ENCODE results near the gene FADS2. TPM values are rescaled to one million over a fixed set of nuclear protein-coding genes. Genes with fewer than 3 reads are reported as not detected.

FADS2 gene
- polyA plus RNA-seq, 1 donor from 2014 or later: 0.63 TPM

- Mint-ChIP-seq H3K4me1 (no peaks in the 10 kb centered on the region), H3K36me3 (no peaks in the 10 kb centered on the region), H3K27ac (no peak overlapping the region)
These were observed 13.8 kb downstream of the FADS2 start for GRCh38 chr11:61841636-61842527.

GRCh38 chr11:61842528-61842820, 14.4 kb downstream of the FADS2 start:
- no peaks in the 10 kb centered on the region for H3K36me3 Mint-ChIP-seq
- H3K4me3 Mint-ChIP-seq: no peak overlapping the region
- H3K27ac Mint-ChIP-seq: no peak overlapping the region
- peaks cover 0 to 1% (median 0%) of the 10 kb centered on the region in 3 donors for H3K9me3 Mint-ChIP-seq
- H3K4me1 Mint-ChIP-seq: no peaks in the 10 kb centered on the region
- H3K27me3 Mint-ChIP-seq: no peaks in the 10 kb centered on the region

More at GRCh38 chr11:61841636-61842527, 13.8 kb downstream of the FADS2 start:
- H3K27me3 Mint-ChIP-seq: no peaks in the 10 kb centered on the region
- H3K9me3 Mint-ChIP-seq: peaks cover 0 to 1% (median 0%) of the 10 kb centered on the region in 3 donors
- H3K4me3 Mint-ChIP-seq: no peak overlapping the region

- H3K9me3 Mint-ChIP-seq: peaks cover 0 to 1% (median 0%) of the 10 kb centered on the region in 3 donors
- H3K27me3 Mint-ChIP-seq: no peaks in the 10 kb centered on the region
- H3K4me3 Mint-ChIP-seq: peak overlapping the region in 1 of 4 donors; percentile 63
- no peaks in the 10 kb centered on the region for H3K36me3 Mint-ChIP-seq
- H3K27ac Mint-ChIP-seq: no peak overlapping the region
- H3K4me1 Mint-ChIP-seq: peaks cover 0 to 1% (median 0%) of the 10 kb centered on the region in 3 donors
These were observed 16.9 kb downstream of the FADS2 start for GRCh38 chr11:61844909-61845565.

- Mint-ChIP-seq H3K36me3 (no peaks in the 10 kb centered on the region), H3K4me1 (peaks cover 0 to 1% (median 0%) of the 10 kb centered on the region in 3 donors), H3K27me3 (no peaks in the 10 kb centered on the region), H3K9me3 (no peaks in the 10 kb centered on the region), H3K4me3 (peak overlapping the region in 1 of 4 donors; percentile 39), H3K27ac (no peak overlapping the region)
These were observed 18.4 kb downstream of the FADS2 start for GRCh38 chr11:61846362-61847020.

GRCh38 chr11:61847914-61848581, 19.9 kb downstream of the FADS2 start:
- Mint-ChIP-seq H3K4me1 (peaks cover 0 to 1% (median 0%) of the 10 kb centered on the region in 3 donors), H3K9me3 (no peaks in the 10 kb centered on the region), H3K4me3 (no peak overlapping the region), H3K27ac (no peak overlapping the region), H3K27me3 (no peaks in the 10 kb centered on the region), H3K36me3 (no peaks in the 10 kb centered on the region)

- Mint-ChIP-seq H3K36me3 (no peaks in the 10 kb centered on the region), H3K27ac (no peak overlapping the region), H3K4me1 (peaks cover 0 to 1% (median 0%) of the 10 kb centered on the region in 3 donors), H3K9me3 (no peaks in the 10 kb centered on the region), H3K27me3 (no peaks in the 10 kb centered on the region), H3K4me3 (no peak overlapping the region)
These were observed 20.5 kb downstream of the FADS2 start for GRCh38 chr11:61848631-61849030.

- no peaks in the 10 kb centered on the region for H3K36me3 Mint-ChIP-seq
- no peak overlapping the region for H3K27ac Mint-ChIP-seq
- H3K4me1 Mint-ChIP-seq: peaks cover 0 to 1% (median 0%) of the 10 kb centered on the region in 3 donors
- no peak overlapping the region for H3K4me3 Mint-ChIP-seq
- no peaks in the 10 kb centered on the region for H3K9me3 Mint-ChIP-seq
- H3K27me3 Mint-ChIP-seq: no peaks in the 10 kb centered on the region
These were observed 22.6 kb downstream of the FADS2 start for GRCh38 chr11:61850687-61851086.

- H3K9me3 Mint-ChIP-seq: no peaks in the 10 kb centered on the region
- H3K4me3 Mint-ChIP-seq: no peak overlapping the region
- no peak overlapping the region for H3K27ac Mint-ChIP-seq
- H3K4me1 Mint-ChIP-seq: peaks cover 0 to 1% (median 0%) of the 10 kb centered on the region in 3 donors
- H3K27me3 Mint-ChIP-seq: no peaks in the 10 kb centered on the region
- no peaks in the 10 kb centered on the region for H3K36me3 Mint-ChIP-seq
These were observed 23.2 kb downstream of the FADS2 start for GRCh38 chr11:61851113-61851899.

- Mint-ChIP-seq H3K36me3 (no peaks in the 10 kb centered on the region), H3K27ac (no peak overlapping the region), H3K27me3 (no peaks in the 10 kb centered on the region), H3K4me3 (no peak overlapping the region), H3K4me1 (peaks cover 0 to 1% (median 0%) of the 10 kb centered on the region in 3 donors), H3K9me3 (no peaks in the 10 kb centered on the region)
These were observed 23.8 kb downstream of the FADS2 start for GRCh38 chr11:61851900-61852295.

- Mint-ChIP-seq H3K27ac (no peak overlapping the region), H3K4me1 (peaks cover 0 to 1% (median 0%) of the 10 kb centered on the region in 3 donors), H3K27me3 (no peaks in the 10 kb centered on the region), H3K9me3 (no peaks in the 10 kb centered on the region), H3K4me3 (no peak overlapping the region), H3K36me3 (no peaks in the 10 kb centered on the region)
These were observed 25.6 kb downstream of the FADS2 start for GRCh38 chr11:61853698-61854169.

GRCh38 chr11:61854206-61854895, 26.3 kb downstream of the FADS2 start:
- Mint-ChIP-seq H3K4me1 (peaks cover 0 to 1% (median 0%) of the 10 kb centered on the region in 3 donors), H3K27me3 (no peaks in the 10 kb centered on the region), H3K9me3 (no peaks in the 10 kb centered on the region), H3K27ac (no peak overlapping the region), H3K36me3 (no peaks in the 10 kb centered on the region), H3K4me3 (no peak overlapping the region)

- Mint-ChIP-seq H3K4me3 (no peak overlapping the region), H3K36me3 (no peaks in the 10 kb centered on the region), H3K9me3 (no peaks in the 10 kb centered on the region), H3K4me1 (no peaks in the 10 kb centered on the region), H3K27ac (no peak overlapping the region), H3K27me3 (no peaks in the 10 kb centered on the region)
These were observed 27.0 kb downstream of the FADS2 start for GRCh38 chr11:61854966-61855714.
